A673 (cell line): ENCODE measurements around the gene TMEM174. TPM values are rescaled to one million over a fixed set of nuclear protein-coding genes. Genes with fewer than 3 reads are reported as not detected.

Experiments used
- BruUV-seq: library from RNA; stranded (reverse); fragments of 400-500 nt; replicated peaks from 2 replicates; lab custom pipeline; 2021; lab: Mats Ljungman, UMichigan
- CTCF ChIA-PET: fragments of 300-600 bp; sonication (Branson Sonifier 250); formaldehyde crosslinking; loops from one replicate; lab custom pipeline; 2022; ENCODE audit warnings: antibody characterized with exemption; lab: Charles Lee
- POLR2A ChIA-PET: fragments of 300-600 bp; sonication (Branson Sonifier 250); formaldehyde crosslinking; loops from one replicate; lab custom pipeline; 2022; ENCODE audit warnings: antibody characterized with exemption; ENCODE audit not compliant: low non-redundant PET; lab: Charles Lee
- DNase-seq: peaks from one replicate; pipeline ENCODE4 v3.0.0-alpha.2; 2015; ENCODE audit warnings: low spot score
- H3K27ac ChIP-seq: fragments of 200-600 bp; sonication (generic); 2 replicates; pipeline ENCODE4 v1.5.1; 2016; ENCODE audit warnings: mixed run types, low read depth, mild to moderate bottlenecking, mixed read lengths, antibody characterized with exemption, low read length; ENCODE audit not compliant: poor library complexity, severe bottlenecking
- H3K27me3 ChIP-seq: fragments of 200-600 bp; sonication (generic); replicated peaks from 2 replicates; pipeline ENCODE4 v1.6.1; 2017; ENCODE audit warnings: mixed run types, low read depth, mild to moderate bottlenecking, mixed read lengths, antibody characterized with exemption, low read length; ENCODE audit not compliant: insufficient read depth, poor library complexity
- H3K36me3 ChIP-seq: fragments of 200-600 bp; sonication (generic); 2 replicates; pipeline ENCODE4 v1.6.1; 2016; ENCODE audit warnings: mixed run types, mild to moderate bottlenecking, mixed read lengths, antibody characterized with exemption, low read length; ENCODE audit not compliant: insufficient read depth, poor library complexity, severe bottlenecking
- H3K4me1 ChIP-seq: fragments of 200-600 bp; sonication (generic); 2 replicates; pipeline ENCODE4 v1.6.1; 2017; ENCODE audit warnings: mixed run types, mild to moderate bottlenecking, mixed read lengths, antibody characterized with exemption, low read length; ENCODE audit not compliant: insufficient read depth, poor library complexity, severe bottlenecking
- H3K4me3 ChIP-seq: fragments of 200-600 bp; sonication (generic); 2 replicates; pipeline ENCODE4 v1.5.1; 2016; ENCODE audit warnings: low read depth, mixed run types, mild to moderate bottlenecking, mixed read lengths, low read length; ENCODE audit not compliant: poor library complexity, severe bottlenecking
- H3K9me3 ChIP-seq: fragments of 200-600 bp; sonication (generic); 2 replicates; pipeline ENCODE4 v1.6.1; 2016; ENCODE audit warnings: mixed run types, low read depth, mild to moderate bottlenecking, mixed read lengths, antibody characterized with exemption, low read length; ENCODE audit not compliant: poor library complexity, severe bottlenecking
- CTCF ChIP-seq: fragments of 300-800, 200-600 bp; sonication (generic); conservative IDR thresholded peaks from 2 replicates; pipeline ENCODE4 v1.5.1; 2017; ENCODE audit warnings: low read depth, mild to moderate bottlenecking, antibody characterized with exemption, low read length, moderate library complexity, mixed read lengths
- EZH2 ChIP-seq: fragments of 200-600 bp; sonication (generic); IDR thresholded peaks from 2 replicates; pipeline ENCODE4 v1.6.1; 2017; ENCODE audit warnings: borderline replicate concordance, low read depth, mild to moderate bottlenecking, mixed read lengths, antibody characterized with exemption, low read length; ENCODE audit not compliant: poor library complexity, severe bottlenecking
- intact Hi-C: fragments of 100-400 bp; cut with micrococcal nuclease; formaldehyde crosslinking; loops from one replicate; pipeline ENCODE4 v1.10.0; 2022; ENCODE audit not compliant: unreplicated experiment
- total RNA-seq: library from RNA; stranded (reverse); gene quantifications from 2 replicates; pipeline ENCODE4 v1.2.3, GENCODE V29; 2021

TMEM174 gene
- total RNA-seq, 1 experiment from 2014 or later: not detected

- Histone ChIP-seq H3K4me3 (no peak overlapping the region), H3K9me3 (no peaks in the 10 kb centered on the region), H3K27ac (no peak overlapping the region), H3K4me1 (no peaks in the 10 kb centered on the region), H3K27me3 (no peaks in the 10 kb centered on the region), H3K36me3 (no peaks in the 10 kb centered on the region)
- intact Hi-C loops: no loop called here
- no peak for TF ChIP-seq EZH2
- TF ChIP-seq CTCF: no peak
- no peak for DNase-seq
- CTCF ChIA-PET: no interaction called here
- BruUV-seq: no TSS peak
- POLR2A ChIA-PET: no interaction called here
These were observed 33.5 kb upstream of the TMEM174 start for GRCh38 chr5:73139485-73139884.

- Histone ChIP-seq H3K4me1 (no peaks in the 10 kb centered on the region), H3K36me3 (no peaks in the 10 kb centered on the region), H3K27ac (no peak overlapping the region), H3K27me3 (no peaks in the 10 kb centered on the region), H3K4me3 (no peak overlapping the region), H3K9me3 (no peaks in the 10 kb centered on the region)
- no peak for TF ChIP-seq EZH2
- no peak for TF ChIP-seq CTCF
- BruUV-seq: no TSS peak
- intact Hi-C loops: no loop called here
- CTCF ChIA-PET: no interaction called here
- POLR2A ChIA-PET: no interaction called here
- no peak for DNase-seq
These were observed 32.2 kb upstream of the TMEM174 start for GRCh38 chr5:73140801-73141200.

GRCh38 chr5:73142035-73142434 is 31.0 kb upstream of the TMEM174 start:
- no peak for DNase-seq
- intact Hi-C loops: no loop called here
- H3K27me3 ChIP-seq: no peaks in the 10 kb centered on the region
- H3K4me1 ChIP-seq: no peaks in the 10 kb centered on the region
- ChIA-PET POLR2A (interaction anchor here (0.6 kb wide), 1 partner anchor 1704 kb away, joined by 3 read pairs; no protein-coding TSS in a partner anchor), CTCF (no interaction called here)
- no peak overlapping the region for H3K4me3 ChIP-seq
- H3K27ac ChIP-seq: no peak overlapping the region
- TF ChIP-seq CTCF (no peak), EZH2 (no peak)
- no peaks in the 10 kb centered on the region for H3K36me3 ChIP-seq
- no peaks in the 10 kb centered on the region for H3K9me3 ChIP-seq
- BruUV-seq: no TSS peak
